A172 (cell line): ENCODE results near the gene SLCO4C1. TPM values are rescaled to one million over a fixed set of nuclear protein-coding genes. Genes with fewer than 3 reads are reported as not detected.

Experiments used
- DNase-seq: peaks from one replicate; pipeline ENCODE4 v3.0.0-alpha.2; 2015; ENCODE audit warnings: low spot score
- total RNA-seq: library from RNA; depleted of rRNA; stranded (reverse); fragments of >200 nt; shearing (Covaris generic); gene quantifications from 2 replicates; pipeline ENCODE4 v1.2.3, GENCODE V29; 2014; rRNA removed

The SLCO4C1 gene
- total RNA-seq, 1 experiment from 2014 or later: not detected

DNA sequence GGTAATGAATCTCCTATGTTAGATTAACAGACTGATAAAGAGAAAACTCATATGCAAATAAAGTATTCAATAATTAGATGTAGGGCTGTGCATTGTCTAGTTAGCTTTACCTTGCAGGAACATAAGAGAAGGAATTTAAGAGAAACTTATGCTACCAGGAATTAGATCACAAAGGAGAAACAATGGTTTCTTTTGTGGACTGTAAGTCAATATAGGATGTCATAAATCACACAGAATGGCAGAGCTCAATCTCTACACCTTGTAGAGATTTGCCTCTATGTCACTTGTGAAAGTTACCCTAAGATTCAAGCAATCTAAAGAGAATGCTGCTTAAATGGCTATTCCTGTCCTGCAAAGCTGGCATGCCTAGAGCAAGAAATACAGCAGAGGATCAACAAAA, 26.0 kb downstream of the SLCO4C1 start:
- DNase-seq: no peak

GRCh38 chr5:102262688-102263087, 33.4 kb downstream of the SLCO4C1 start:
- no peak for DNase-seq

- DNase-seq: no peak
These were observed 46.7 kb downstream of the SLCO4C1 start for GRCh38 chr5:102249381-102249780.

- no peak for DNase-seq
These were observed 52.9 kb downstream of the SLCO4C1 start for GRCh38 chr5:102243213-102243612.

- DNase-seq: no peak
These were observed 54.2 kb downstream of the SLCO4C1 start for GRCh38 chr5:102241809-102242421.

- no peak for DNase-seq
These were observed 64.1 kb downstream of the SLCO4C1 start for GRCh38 chr5:102231693-102232619.

- no peak for DNase-seq
These were observed 66.4 kb downstream of the SLCO4C1 start for GRCh38 chr5:102229685-102230084.

- no peak for DNase-seq
These were observed 69.8 kb downstream of the SLCO4C1 start for GRCh38 chr5:102226321-102226720.

DNA sequence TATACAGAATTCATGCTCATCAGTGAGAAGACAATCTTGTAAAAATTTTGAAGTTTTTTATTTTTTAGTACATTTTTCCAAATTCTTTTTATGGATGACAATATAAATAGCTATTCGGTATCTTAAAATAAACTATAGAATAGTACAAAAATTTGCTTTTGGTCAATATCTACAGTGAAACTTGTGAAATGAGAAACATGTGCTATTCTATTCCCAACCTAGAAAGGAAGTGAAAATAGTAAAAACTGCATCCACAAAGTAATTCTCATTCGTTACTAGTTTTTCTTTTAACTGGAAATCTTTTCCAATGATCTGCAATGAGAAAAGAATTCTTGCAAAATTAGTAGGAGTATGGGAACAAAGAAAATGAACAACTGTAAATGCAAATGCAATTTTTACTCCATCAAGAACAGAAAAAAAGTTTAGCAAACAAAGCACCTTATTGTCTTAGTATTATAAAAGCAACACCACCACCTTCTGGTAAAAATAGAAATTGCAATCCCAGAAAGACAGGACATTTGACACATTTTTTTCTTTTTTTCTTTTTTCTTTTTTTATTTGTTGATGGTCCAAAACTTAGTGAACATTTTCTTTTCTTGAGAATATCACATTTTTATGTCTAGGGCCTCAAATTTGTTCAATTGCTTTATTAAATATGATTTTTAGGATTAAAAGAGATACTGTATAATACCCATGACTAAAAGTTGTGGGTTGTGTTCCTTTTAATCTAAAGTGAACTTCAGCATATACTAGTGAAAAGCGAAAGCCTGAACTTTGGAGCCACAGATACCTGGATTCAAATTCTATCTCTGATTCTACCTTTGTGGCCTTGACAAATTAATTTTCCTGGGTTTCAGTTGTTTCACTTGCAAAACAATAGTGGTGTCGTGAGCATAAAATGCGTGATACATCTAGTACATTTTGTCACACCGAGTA, 72.3 kb downstream of the SLCO4C1 start:
- DNase-seq: peak; percentile 35

GRCh38 chr5:102222772-102223171, 73.3 kb downstream of the SLCO4C1 start:
- no peak for DNase-seq

DNA sequence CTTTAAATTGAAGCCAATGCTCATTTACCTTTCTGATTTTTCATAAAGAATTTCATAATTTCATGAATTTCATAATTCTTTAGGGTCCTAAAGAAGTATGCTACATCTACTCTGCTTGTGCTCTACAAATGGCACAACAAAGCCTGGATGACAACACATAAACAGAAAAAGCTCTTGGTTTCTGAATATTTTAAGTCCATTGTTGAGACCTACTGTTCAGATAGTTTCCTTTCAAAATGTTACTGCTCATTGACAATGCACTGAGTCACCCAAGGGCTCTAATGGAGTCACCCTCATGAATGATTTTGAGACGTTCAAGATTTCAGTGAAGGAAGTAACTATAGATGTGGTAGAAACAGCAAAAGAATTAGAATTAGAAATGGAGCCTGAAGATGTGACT, 74.1 kb downstream of the SLCO4C1 start:
- DNase-seq: no peak

DNA sequence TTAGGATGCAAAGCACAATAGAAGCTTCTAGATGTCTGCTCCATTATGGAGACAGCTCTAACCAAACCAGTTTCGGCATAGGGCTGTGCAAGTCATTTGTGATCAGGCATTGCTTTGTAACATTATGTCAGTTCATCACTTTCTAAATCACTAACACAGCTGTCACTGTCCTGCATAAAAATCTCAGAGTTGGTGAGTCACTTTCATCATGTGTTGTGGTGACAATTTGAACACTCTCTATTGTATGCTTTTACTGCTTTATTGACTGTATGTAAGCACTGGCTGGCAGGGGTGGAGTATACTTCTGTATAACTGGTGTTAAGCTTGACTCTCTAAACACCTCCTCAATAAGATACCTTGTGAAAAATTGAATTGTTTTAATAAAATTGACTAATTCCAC, 77.9 kb downstream of the SLCO4C1 start:
- DNase-seq: no peak

- DNase-seq: no peak
These were observed 79.4 kb downstream of the SLCO4C1 start for GRCh38 chr5:102216678-102217077.

GRCh38 chr5:102211165-102211564, 84.9 kb downstream of the SLCO4C1 start:
- no peak for DNase-seq

- no peak for DNase-seq
These were observed 95.2 kb downstream of the SLCO4C1 start for GRCh38 chr5:102200861-102201260.

DNA sequence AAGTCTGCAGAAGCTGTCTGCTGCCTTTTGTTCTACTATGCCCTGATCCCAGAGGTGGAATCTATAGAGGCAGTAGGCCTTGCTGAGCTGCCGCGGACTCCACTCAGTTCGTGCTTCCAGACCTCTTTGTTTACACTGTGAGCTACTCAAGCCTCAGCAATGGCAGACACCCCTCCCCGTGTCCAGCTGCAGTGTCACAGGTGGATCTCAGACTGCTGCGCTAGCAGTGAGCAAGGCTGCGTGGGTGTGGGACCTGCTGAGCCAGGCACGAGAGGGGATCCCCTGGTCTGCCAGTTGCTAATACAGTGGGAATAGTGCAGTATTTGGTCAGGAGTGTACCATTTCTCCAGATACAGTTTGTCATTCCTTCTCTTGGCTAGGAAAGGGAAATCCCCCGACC, 99.6 kb downstream of the SLCO4C1 start:
- no peak for DNase-seq

Other genes with a start within 250 kb of the SLCO4C1 start
- not detected in 2 replicates for gene SLCO6A1, start 202.7 kb upstream of the SLCO4C1 start, total RNA-seq